HG02642 (cell line): ENCODE data around the gene TNRC18.
"Not testable (repeated sequence)": the region's sequence is repeated elsewhere in the genome, so short reads cannot be mapped to it uniquely, and the experiment has no call there.

Source experiments
- ATAC-seq: cut with Tn5 transposase; IDR thresholded peaks from one replicate; pipeline ENCODE4 v1.9.1; 2021; ENCODE audit warnings: mild to moderate bottlenecking; ENCODE audit not compliant: unreplicated experiment, poor library complexity

TNRC18 gene

GRCh38 chr7:5323800-5324781 is 99.5 kb downstream of the TNRC18 start:
- not testable (repeated sequence) for ATAC-seq

DNA sequence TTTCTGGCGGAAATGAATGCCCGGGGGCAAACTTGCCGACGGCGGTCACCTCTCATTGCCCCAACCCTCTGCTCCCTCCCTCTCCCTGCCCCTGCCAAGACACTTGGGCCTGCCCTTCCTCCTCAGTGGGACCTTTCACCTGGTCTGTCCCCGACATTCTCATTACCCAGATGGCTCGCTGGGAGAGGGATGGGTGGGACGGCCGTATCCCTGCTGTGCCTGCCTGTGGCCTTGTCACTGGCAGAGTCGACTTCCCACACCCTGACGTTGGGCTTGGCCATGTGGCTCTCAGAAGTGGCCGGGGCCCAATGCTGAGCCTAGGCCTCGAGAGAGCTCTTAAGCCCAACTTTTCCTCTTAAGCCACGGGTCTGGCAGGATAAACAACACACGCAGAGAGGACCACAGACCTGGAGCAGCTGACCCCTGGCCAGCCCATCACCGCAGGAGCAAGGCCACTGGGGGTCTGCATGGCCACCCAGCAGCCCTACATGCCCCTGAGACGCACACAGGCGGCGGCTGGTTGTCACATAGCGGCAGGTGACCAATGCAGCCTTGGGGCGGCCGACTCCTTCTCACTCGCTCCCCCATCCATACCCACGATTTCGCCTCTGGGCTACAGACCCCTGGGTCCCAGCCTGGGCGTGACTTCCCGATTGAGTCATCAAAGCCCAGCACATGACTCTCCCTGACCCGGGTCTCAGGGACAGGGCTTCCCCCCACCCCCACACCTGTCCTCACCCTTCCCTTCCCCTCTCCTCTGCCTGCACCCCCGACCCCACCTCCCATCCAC is 100.8 kb downstream of the TNRC18 start:
- ATAC-seq, result no peak

DNA sequence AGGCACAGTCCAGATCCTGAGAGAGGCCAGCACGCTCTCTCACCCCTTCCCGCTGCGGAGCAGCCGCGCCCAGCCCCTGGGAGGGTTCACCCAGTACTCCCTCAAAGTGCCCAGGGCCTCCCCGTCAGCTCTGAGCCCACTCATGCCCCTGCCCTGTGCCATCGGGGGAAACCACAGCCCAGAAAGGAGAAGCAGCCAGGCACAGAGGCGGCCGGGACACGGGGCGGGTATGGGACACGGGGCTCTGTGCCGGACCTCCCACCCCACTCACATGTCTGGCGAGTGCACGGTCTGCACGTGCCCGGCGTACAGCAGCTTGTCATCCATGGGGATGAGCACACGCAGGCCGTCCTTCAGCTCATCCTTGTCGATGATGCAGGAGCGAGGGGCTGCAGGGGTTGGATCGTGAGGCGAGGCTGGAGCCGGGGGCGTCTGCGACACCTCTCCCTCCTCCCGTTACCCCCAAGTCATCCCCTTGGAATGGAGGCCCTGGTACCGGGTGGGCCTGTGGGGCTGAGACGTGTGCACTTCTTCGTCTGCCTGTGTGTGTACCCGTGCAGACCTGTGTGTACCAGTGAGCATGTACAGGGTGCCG is 102.7 kb downstream of the TNRC18 start:
- no peak for ATAC-seq

DNA sequence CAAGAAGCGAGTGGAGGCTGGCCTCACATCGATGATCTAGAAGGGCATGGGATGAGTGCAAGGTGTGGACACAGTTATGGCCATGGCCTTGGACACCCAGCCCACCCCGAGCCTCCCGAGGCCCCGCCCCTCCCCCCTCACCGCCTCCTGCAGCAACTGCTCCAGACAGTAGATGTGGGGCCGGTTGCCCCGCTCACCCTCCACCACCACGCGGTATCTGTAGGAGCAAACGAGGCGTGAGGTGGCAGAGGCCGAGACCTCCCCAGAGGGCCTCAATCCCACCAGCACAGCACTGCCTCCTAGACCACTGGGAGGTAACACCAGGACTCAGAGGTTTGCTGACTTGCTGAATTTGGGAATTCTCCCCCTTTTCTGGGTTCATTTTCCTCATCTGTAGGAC is 103.2 kb downstream of the TNRC18 start:
- no peak for ATAC-seq

DNA sequence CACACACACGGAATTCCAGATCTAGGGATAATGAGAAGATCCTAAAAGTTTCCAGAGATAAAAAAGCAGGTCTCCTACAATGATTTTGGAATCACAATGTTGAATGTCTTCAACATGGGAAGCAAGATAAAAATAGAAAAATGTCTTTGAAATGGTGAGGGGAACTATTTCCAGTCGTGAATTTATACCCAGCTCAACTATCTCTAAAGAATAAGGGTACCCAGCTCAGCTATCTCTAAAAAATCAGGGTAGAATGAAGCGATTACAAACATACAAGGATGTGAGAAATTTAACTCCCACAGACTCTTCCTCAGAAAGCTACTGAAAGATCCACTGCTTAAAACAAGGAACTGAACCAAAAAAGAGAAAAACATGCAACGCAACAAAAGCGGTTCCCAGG is 105.0 kb downstream of the TNRC18 start:
- not testable (repeated sequence) for ATAC-seq

DNA sequence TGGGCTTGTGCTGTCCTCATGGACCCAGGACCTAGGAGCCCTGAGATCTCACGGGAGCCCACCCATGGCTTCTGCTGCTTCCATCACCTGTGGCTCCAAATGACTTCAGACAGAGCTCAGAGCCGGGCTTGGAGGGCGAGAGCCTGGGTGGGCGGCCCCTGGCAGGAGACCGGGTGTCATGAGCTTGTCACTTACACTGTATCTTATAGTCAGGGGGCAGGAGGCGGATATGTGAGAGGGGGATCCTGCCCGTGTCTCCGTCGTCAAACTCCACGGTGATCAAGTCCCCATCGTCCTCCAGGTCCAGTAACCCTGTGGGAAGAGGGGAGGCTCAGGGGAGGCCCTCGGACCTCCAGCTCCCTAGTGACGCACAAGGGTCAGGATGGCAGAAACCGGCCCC is 107.9 kb downstream of the TNRC18 start:
- no peak for ATAC-seq

DNA sequence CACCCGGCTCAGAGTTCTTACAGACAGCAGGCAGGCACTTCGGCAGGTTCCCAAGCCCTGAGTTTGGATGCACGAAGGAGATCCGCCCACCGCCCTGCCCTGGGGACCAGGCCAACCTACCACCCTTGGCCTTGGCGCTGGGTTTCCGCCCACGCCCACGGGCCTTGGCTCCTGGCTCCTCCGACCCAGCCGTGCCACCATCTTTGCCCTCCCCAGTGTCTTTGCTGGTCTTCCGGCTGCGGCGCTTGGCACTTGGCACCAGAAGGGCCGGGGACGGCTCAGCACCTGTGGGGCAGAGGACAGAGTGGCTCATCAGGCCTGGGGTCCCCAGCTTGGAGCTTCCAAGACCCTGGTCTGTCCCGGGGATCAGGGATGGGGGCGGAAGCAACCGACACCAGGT is 108.8 kb downstream of the TNRC18 start:
- ATAC-seq, result no peak

DNA sequence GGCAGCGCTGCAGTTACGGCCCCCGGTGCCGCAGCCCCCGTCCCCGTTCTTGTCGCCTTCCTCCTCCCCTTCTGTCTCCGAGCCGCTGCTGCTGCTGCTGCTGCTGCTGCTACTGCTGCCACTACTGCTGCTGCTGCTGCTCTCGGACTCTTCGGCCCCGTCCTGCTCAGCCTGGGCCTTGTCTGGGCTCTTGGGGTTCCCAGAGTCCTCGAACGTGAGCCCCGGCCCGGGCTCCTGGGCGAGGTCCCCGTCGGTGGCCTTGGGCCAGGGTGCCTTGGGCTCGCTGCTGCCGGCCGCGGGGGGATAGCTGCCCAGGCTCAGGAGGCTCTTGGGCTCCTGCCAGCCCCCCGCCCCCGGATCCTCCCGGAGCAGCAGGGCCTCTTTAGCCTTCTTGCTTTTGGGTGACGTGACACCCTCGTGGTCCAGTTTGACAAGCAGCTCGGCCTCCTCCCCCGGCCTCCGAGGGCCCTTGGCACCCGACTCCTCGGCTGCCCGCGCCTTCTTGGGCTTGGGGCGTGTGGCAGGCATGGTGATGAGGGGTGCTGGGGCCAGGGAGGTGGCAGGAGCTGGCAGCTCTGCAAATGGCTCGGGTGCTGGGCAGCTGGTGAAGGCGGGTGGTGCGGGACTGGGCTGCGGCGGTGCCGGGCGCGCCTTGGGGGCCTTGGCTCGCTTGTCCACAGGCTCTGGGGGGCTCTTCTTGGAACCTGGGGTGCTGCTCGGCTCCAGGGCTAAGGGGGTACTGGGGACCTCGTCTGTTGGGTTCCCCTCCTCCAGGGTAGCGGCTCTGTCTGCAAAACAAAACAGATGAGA is 110.4 kb downstream of the TNRC18 start:
- not testable (repeated sequence) for ATAC-seq

- not testable (repeated sequence) for ATAC-seq
Measured at GRCh38 chr7:5312276-5313070, 111.2 kb downstream of the TNRC18 start.

- no peak for ATAC-seq
Measured at GRCh38 chr7:5310822-5311405, 112.7 kb downstream of the TNRC18 start.

DNA sequence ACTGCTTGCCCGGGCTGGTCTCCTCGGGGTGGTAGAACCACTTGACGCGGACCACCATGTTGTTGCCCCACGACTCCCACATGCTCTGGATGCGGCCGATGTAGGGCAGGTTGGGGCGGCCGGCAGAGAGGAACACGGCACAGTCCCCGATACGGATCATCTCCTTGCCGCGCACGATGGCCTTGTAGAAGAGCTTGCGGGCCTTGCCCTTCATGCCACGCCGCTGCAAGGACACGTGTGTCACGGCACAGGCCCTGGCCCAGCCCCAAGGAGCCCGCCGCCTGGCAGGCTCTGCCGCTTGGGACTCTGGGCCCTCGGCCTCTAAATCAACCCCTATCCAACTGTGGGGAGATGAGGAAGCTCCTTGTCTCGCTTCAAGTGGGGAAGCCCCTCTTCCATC is 114.5 kb downstream of the TNRC18 start:
- no peak for ATAC-seq

- ATAC-seq, result not testable (repeated sequence)
Measured at GRCh38 chr7:5307221-5308142, 116.2 kb downstream of the TNRC18 start.

DNA sequence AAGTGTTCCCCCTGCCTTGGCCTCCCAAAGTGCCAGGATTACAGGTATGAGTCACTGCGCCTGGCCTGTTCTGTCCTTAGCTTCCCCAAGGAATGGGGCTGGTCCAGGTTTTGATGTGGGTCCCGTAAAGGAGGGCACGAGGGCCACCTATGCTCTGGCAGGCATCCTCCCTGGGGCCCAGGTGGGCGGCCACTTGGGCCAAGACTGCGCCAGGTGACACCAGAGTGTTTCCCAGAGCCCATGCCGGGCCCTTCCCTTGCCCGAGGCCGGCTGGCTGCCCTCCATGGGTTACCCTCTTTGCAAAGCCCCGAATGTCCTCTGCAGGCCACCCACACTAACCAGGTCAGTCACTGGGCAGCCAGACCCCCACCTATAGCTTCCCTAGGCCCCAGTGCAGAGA is 118.6 kb downstream of the TNRC18 start:
- ATAC-seq, result not testable (repeated sequence)

- ATAC-seq, result no peak
Measured at GRCh38 chr7:5303591-5304505, 119.8 kb downstream of the TNRC18 start.

DNA sequence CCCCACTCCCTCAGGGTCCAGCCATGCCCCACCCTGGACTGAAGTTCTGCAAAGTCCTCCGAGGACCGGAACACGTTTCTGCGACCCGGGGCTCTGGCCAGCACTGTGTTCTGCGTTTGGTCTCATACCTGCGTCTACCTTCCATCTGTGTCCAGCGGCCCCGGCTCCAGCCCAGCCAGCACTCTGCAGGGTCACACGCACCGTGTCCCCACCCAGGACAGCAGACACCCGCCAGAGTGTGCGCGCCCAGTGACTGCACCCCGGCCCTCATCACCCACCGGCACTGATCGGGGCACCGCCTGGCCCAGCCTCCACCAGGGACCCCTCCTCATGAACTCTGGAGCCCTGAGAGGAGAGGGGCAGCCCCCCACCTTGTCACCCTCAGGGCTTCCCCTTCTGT is 120.6 kb downstream of the TNRC18 start:
- no peak for ATAC-seq

DNA sequence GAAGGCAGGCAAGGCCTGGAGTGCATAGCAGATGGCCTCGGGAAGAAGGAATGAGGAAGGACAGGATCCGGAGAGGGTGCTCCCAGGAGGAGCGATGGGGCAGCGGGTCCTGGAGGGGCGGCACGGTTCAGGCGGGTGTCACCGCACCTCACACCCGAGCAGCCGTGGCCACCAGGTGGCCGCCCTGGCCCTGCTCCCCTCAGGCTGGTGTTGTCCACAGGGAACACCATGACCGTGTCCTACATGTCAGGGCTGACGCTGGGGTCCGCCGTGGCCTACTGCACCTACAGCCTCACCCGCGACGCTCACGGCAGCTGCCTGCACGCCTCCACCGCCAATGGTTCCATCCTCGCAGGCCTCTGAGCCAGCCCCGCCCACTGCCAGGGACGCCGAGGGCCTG is 121.1 kb downstream of the TNRC18 start:
- no peak for ATAC-seq

DNA sequence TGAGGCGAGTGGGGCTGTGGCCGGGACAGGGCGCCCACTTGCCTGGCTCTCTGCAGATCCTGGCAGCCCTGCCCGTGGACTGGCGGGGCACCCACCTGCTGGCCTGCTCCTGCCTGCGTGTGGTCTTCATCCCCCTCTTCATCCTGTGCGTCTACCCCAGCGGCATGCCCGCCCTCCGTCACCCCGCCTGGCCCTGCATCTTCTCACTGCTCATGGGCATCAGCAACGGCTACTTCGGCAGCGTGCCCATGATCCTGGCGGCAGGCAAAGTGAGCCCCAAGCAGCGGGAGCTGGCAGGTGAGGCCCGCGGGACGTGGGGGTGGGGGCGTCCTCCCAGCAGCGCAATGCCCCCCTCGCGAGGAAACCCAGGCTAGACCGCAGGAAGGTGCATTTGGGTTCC is 123.3 kb downstream of the TNRC18 start:
- no peak for ATAC-seq
